Measurements from ENCODE around the gene LANCL1.

The LANCL1 gene

DNA sequence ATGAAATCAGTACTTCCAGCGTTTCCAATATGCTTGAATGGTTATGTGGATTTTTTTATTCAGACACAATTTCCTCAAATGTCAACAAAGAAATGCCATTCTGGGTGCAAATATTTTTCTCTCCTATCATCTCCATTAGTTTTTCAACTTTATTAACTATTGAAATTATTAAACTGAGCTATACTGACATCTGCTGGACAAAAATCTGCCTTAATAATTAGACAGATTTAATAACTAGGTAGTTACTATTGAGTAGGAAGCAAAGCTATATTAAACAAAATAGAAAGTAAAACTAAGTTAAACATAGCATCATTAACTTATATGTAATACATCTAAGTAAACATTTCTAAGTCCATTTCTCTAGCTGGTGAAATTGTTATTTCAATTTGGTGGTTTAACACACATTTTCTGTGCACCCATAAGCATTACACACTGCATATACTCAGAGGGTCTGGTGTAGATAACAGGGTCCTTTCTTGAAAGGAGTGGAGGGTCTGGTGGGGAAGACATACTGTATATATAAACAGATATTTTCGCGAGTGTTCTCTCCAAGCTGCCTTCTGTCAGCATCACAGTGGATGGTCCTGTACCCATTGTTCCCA is 77.0 kb downstream of the LANCL1 start:
- in situ Hi-C loops (cut with MboI; ENCODE audit: low sequenced_read_pairs) = no loop called here

DNA sequence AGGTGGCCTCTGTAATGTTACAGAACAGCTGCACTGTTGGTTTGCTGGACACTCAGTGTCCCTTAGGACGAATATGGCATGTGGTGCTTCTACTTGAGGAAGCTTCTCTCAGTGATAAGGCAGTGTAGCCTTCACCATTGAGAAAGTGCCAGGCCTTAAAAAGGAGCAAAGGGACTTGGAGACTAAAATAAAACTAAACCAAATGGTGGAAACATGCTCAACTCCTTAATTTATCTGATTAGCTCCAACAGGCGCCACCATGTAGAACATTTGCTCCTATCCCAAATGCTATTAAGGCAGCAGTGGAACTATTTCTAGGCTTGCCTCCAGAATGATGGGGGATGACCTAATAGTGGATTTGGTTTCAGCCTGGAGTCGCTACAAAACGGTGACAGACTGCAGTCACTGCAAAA is 84.1 kb downstream of the LANCL1 start:
- in situ Hi-C loops (cut with MboI; ENCODE audit: low sequenced_read_pairs) = no loop called here

DNA sequence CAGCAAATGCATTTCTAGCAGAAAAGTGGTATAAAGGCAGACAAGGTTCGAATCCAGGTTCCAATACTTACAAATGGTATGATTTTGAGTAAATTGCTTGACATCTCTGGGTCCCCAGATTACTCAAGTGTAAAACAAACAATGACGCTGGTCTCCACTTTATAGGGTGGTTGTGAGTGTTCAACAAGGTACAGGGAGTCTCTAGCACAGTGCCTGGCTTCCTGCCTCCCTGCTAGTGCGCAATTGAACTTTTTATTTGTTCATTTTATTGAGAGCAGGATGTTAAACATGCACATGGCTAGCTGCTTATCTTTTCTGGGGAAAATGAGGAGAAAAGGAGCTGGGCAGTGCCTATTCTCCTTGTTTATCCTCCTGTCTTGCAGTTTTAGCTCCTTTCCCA is 86.7 kb downstream of the LANCL1 start:
- in situ Hi-C loops (cut with MboI; ENCODE audit: low sequenced_read_pairs) = no loop called here

DNA sequence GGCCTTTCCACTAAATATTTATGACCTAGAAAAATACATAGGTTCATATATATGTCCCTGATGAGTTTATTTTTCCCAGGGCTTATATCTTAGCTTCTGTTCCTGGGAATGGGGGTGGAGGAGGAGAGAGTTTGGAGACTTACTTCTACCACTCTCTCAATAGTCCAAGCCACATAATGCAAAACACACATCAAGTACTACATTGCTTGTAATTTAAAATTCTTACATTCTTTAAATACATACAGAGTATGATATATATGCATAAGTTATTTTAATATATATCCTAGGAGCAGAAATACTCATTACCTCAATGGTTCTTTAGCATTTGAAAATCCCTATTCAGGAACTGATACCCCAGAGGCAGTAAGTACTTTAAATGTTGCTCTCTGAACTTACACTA is 88.4 kb downstream of the LANCL1 start:
- in situ Hi-C loops (cut with MboI; ENCODE audit: low sequenced_read_pairs) = no loop called here

DNA sequence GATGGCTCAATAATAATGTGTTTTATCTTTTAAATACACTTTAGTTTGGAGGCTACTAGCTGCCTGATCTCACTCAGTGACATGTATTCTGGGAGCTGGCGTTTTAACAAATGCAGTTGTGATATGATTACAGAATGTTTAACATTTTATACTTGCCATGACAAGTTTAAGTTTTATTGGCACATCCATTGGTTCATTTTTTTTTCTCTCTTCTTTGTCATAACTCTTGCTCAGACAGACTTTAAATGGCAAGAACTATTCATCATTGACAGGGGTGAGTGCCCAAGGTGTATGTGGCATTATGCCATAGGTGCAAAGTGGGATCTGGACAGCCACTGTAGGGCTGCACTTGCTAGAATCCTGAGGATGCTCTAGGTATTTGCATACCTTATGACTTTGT is 89.5 kb downstream of the LANCL1 start:
- in situ Hi-C loops (cut with MboI; ENCODE audit: low sequenced_read_pairs) = no loop called here
